Psoas muscle (tissue), 8 donors: ENCODE data around the gene TSSC4. TPM values are rescaled to one million over a fixed set of nuclear protein-coding genes. Genes with fewer than 3 reads are reported as not detected.
A peak's percentile ranks its signal among the peaks of the same experiment; 100 is the strongest.

Experiments
- ATAC-seq, 4 donors: fragments of 200-7000 bp; cut with Tn5 transposase; one replicate each; pipeline ENCODE4 v1.9.1; 2020; ENCODE audit warnings: moderate library complexity in 3 of 4, mild to moderate bottlenecking in 2 of 4
- DNase-seq, 2 donors: peaks; one replicate each; pipeline ENCODE4 v3.0.0-alpha.2; 2020
- H3K27ac ChIP-seq: fragments of 200-600 bp; one replicate; pipeline ENCODE4 v1.8.0; 2022
- H3K27me3 ChIP-seq, 3 donors: fragments of 200-600 bp in 1 of 3; one replicate each; pipeline versions ENCODE4 v1.6.1 to v1.8.0; 2013 to 2022; ENCODE audit warnings: low read length in 2 of 3, mild to moderate bottlenecking in 2 of 3, moderate library complexity in 1 of 3; ENCODE audit not compliant: insufficient read depth in 3 of 3
- H3K36me3 ChIP-seq, 2 donors: fragments of 200-600 bp in 1 of 2; one replicate each; pipeline versions ENCODE4 v1.6.1 to v1.8.0; 2013 to 2022; ENCODE audit warnings: low read depth in 1 of 2, mild to moderate bottlenecking in 1 of 2, moderate library complexity in 1 of 2; ENCODE audit not compliant: insufficient read depth in 1 of 2
- H3K4me1 ChIP-seq: fragments of 200-600 bp; one replicate; pipeline ENCODE4 v1.8.0; 2022
- H3K4me3 ChIP-seq: fragments of 200-600 bp; one replicate; pipeline ENCODE4 v1.8.0; 2022; ENCODE audit warnings: mild to moderate bottlenecking
- H3K9me3 ChIP-seq: fragments of 200-600 bp; one replicate; pipeline ENCODE4 v1.8.0; 2022
- CTCF ChIP-seq: fragments of 200-600 bp; IDR thresholded peaks from one replicate; pipeline ENCODE4 v1.8.0; 2022; ENCODE audit warnings: antibody characterized with exemption
- WGBS, 3 donors: extraction: QIAGEN DNeasy Blood & Tissue Kit; methylation state at CpG; one replicate each; pipeline versions ENCODE4 v1.1.6 to v1.1.7; 2013; 5-methylcytosine and 5-hydroxymethylcytosine counted together
- intact Hi-C, 2 donors: fragments of 100-400 bp; cut with DNase I; formaldehyde crosslinking; loops; one replicate each; pipeline versions ENCODE4 v1.11.0 to v1.14.2; 2022
- polyA plus RNA-seq, 3 donors: library from polyadenylated mRNA; stranded (reverse); fragments of 200-250 nt; gene quantifications; one replicate each; pipeline ENCODE4 v1.2.3, GENCODE V29; 2013
- total RNA-seq, 4 donors: library from RNA; stranded (reverse); fragmentation: NEBNext Ultra II Directional in 2 of 4; extraction: Animal tissue kit (Norgen Biotek cat#: 25700) in 2 of 4; gene quantifications; one replicate each; pipeline versions ENCODE4 v1.2.1 to v1.2.4, GENCODE V29; 2021 to 2023
- donor health status: healthy with polysubstance abuse.
- donor health status: DM: no; HTN: no; CAD: no; lungs with moderate emphysema.
- donor health status: Bipolar disorder and iron deficiency.
- donor health status: healthy.
- donor health status: DM: yes; HTN: yes; CAD: no.
- donor health status: DM: no; HTN: no; CAD: no.
- donor health status: DM: no; HTN: no; CAD: no.
- donor health status: DM: yes; HTN: yes; CAD: no.

TSSC4 gene
- total and polyA plus RNA-seq, 7 donors, result 43.4 to 114 (median 65.5) TPM

GRCh38 chr11:2402106-2402505, 1.6 kb downstream of the TSSC4 start:
- Histone ChIP-seq H3K4me1 (peaks cover 25% of the 10 kb centered on the region), H3K4me3 (peak overlapping the region; percentile 86), H3K27ac (no peak overlapping the region), H3K9me3 (no peaks in the 10 kb centered on the region), H3K36me3 (peaks cover 0 to 30% of the 10 kb centered on the region in 2 donors), H3K27me3 (no peaks in the 10 kb centered on the region)
- WGBS, 3 donors, result 78 to 82% (median 82%) methylated on average over 13 of the region's 13 CpGs
- TF ChIP-seq CTCF, result no peak
- intact Hi-C loops, result no loop called here
- ATAC-seq (no peak), DNase-seq (no peak)

GRCh38 chr11:2402890-2403645, 2.5 kb downstream of the TSSC4 start:
- Histone ChIP-seq H3K27ac (no peak overlapping the region), H3K27me3 (no peaks in the 10 kb centered on the region), H3K36me3 (peaks cover 0 to 24% of the 10 kb centered on the region in 2 donors), H3K4me3 (no peak overlapping the region), H3K9me3 (no peaks in the 10 kb centered on the region), H3K4me1 (peaks cover 25% of the 10 kb centered on the region)
- no peak for DNase-seq
- no peak for ATAC-seq
- intact Hi-C loops, result no loop called here
- WGBS, 3 donors, result 81 to 85% (median 83%) methylated on average over 29 to 31 of the region's 31 CpGs
- no peak for TF ChIP-seq CTCF

DNA sequence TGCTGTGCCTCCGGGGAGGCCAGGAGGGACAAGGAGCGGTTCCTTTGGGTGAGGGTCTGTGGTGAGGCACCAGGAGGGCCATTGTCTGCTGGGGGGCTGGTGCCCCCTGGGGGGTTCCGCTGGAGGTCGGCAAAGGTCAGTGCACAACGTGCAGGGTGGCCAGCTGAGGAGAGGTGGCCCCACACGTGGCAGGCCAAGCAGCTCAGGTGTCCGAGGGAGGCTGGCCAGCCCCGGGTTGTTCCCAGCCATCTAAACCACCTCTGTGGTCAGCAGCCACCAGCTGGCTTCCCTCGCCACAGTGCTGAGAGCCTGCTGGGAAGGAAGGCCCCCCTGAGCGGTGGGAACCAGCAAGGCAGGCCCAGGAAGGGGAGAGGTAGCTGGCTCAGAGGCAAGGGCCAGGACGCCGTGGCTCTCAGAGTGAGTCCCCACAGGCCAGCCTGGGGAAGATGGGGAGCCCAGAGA, 4.2 kb downstream of the TSSC4 start:
- peaks cover 0 to 24% of the 10 kb centered on the region in 2 donors for H3K36me3 ChIP-seq
- DNase-seq, result no peak
- TF ChIP-seq CTCF, result no peak
- no peak overlapping the region for H3K27ac ChIP-seq
- intact Hi-C loops, result no loop called here
- WGBS, 3 donors, result 44 to 58% (median 58%) methylated on average over 12 of the region's 12 CpGs
- no peaks in the 10 kb centered on the region for H3K9me3 ChIP-seq
- no peak for ATAC-seq
- peaks cover 13% of the 10 kb centered on the region for H3K4me1 ChIP-seq
- H3K27me3 ChIP-seq, result no peaks in the 10 kb centered on the region
- no peak overlapping the region for H3K4me3 ChIP-seq

- ATAC-seq (no peak), DNase-seq (no peak)
- Histone ChIP-seq H3K36me3 (peaks cover 0 to 24% of the 10 kb centered on the region in 2 donors), H3K4me3 (no peak overlapping the region), H3K9me3 (no peaks in the 10 kb centered on the region), H3K4me1 (peaks cover 10% of the 10 kb centered on the region), H3K27ac (no peak overlapping the region), H3K27me3 (no peaks in the 10 kb centered on the region)
- no peak for TF ChIP-seq CTCF
- 81 to 88% (median 85%) methylated on average over 14 of the region's 14 CpGs for WGBS, 3 donors
- intact Hi-C loops, result no loop called here
Measured at GRCh38 chr11:2406451-2406850, 5.9 kb downstream of the TSSC4 start.
